Muscle layer of duodenum (tissue), 2 donors: ENCODE measurements around the gene ABCF1.

Experiments
- H3K27ac ChIP-seq: one replicate; pipeline ENCODE4 v1.7.0; 2013; ENCODE audit warnings: mild to moderate bottlenecking, low read length
- H3K27me3 ChIP-seq: one replicate; pipeline ENCODE4 v1.7.0; 2013; ENCODE audit warnings: low read depth, mild to moderate bottlenecking, control low read depth, low read length
- H3K36me3 ChIP-seq, 2 donors: one replicate each; pipeline ENCODE4 v1.7.0; 2013; ENCODE audit warnings: low read length in 2 of 2, control low read depth in 1 of 2, mild to moderate bottlenecking in 1 of 2; ENCODE audit not compliant: insufficient read depth in 2 of 2, control insufficient read depth in 1 of 2
- H3K4me1 ChIP-seq, 2 donors: one replicate each; pipeline ENCODE4 v1.7.0; 2013; ENCODE audit warnings: low read length in 2 of 2, mild to moderate bottlenecking in 2 of 2, control low read depth in 1 of 2, moderate library complexity in 1 of 2; ENCODE audit not compliant: insufficient read depth in 2 of 2, control insufficient read depth in 1 of 2
- H3K4me3 ChIP-seq, 2 donors: one replicate each; pipeline ENCODE4 v1.7.0; 2013; ENCODE audit warnings: low read length in 2 of 2, low read depth in 1 of 2, mild to moderate bottlenecking in 1 of 2
- H3K9me3 ChIP-seq, 2 donors: one replicate each; pipeline ENCODE4 v1.7.0; 2013; ENCODE audit warnings: low read length in 2 of 2, control low read depth in 1 of 2, mild to moderate bottlenecking in 1 of 2; ENCODE audit not compliant: control insufficient read depth in 1 of 2
- donor health status: healthy.

The ABCF1 gene

GRCh38 chr6:30544666-30545272 is 26.5 kb upstream of the ABCF1 start:
- no peaks in the 10 kb centered on the region for H3K9me3 ChIP-seq
- no peak overlapping the region for H3K4me3 ChIP-seq
- peaks cover 0 to 4% of the 10 kb centered on the region in 2 donors for H3K4me1 ChIP-seq
- peaks cover 19 to 37% of the 10 kb centered on the region in 2 donors for H3K36me3 ChIP-seq
- H3K27ac ChIP-seq: no peak overlapping the region
- no peaks in the 10 kb centered on the region for H3K27me3 ChIP-seq

DNA sequence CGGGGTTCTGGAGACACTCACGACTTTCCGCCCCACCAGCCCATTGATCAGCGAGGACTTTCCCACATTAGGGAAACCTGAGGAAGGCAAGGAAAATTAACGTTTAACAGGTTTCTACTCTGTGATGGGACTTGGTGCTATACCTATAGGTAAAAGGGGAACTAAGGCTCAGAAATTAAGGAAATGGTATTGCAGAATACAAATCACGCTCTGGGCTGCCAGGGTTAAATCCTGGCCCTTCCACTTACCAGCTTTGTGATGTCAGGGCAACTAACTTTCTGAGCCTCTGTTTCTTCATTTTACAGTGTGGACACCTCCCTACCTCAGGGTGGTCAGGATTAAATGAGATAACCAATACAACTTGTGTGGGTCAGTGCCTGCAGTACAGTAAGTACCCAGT is 23.8 kb upstream of the ABCF1 start:
- Histone ChIP-seq H3K27ac (no peak overlapping the region), H3K4me1 (peaks cover 0 to 4% of the 10 kb centered on the region in 2 donors), H3K4me3 (no peak overlapping the region), H3K27me3 (no peaks in the 10 kb centered on the region), H3K36me3 (peaks cover 32 to 61% of the 10 kb centered on the region in 2 donors), H3K9me3 (no peaks in the 10 kb centered on the region)

DNA sequence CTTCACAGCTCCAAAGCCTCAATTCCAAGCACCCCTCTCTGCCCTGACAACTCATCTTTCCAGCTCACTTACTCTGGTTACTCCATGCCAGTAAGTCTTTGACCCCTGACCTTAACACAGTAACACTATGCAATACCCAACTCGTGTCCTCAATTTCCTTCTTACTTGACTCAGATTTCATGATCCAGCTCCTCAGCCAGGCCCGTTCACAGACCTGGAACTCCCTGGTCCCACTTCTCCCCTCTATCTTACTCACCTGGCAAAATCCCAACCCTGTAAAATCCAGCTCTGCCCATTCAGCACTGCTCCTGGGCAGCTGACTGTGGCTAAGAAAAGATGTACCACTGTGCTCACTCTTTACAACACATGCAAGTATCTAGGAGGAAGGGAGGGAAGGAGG is 22.9 kb upstream of the ABCF1 start:
- Histone ChIP-seq H3K27me3 (no peaks in the 10 kb centered on the region), H3K9me3 (no peaks in the 10 kb centered on the region), H3K4me1 (peaks cover 0 to 4% of the 10 kb centered on the region in 2 donors), H3K36me3 (peaks cover 41 to 70% of the 10 kb centered on the region in 2 donors), H3K27ac (no peak overlapping the region), H3K4me3 (no peak overlapping the region)

DNA sequence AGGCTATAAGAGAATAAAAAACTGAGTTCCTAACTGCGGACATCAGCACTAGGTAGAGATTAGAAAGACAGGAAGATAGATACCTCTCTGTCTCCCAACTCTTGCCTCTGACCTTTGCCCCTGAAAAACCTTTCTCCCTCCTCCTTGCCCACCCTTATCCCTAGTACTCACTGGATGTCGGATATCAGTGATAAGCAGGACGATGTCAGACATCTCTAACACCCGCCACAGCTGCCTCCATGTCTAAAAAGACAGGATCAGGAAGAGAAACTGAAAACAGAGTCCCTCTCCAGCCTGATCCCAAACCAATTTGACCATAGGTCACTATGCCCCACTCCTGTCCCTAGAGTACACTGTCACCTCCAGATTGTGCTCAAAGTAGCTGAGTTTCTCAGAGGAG is 16.8 kb upstream of the ABCF1 start:
- H3K27ac ChIP-seq: no peak overlapping the region
- peaks cover 32 to 45% of the 10 kb centered on the region in 2 donors for H3K36me3 ChIP-seq
- peak overlapping the region; percentile 99 for H3K4me3 ChIP-seq
- H3K27me3 ChIP-seq: no peaks in the 10 kb centered on the region
- no peaks in the 10 kb centered on the region for H3K9me3 ChIP-seq
- peaks cover 7 to 14% of the 10 kb centered on the region in 2 donors for H3K4me1 ChIP-seq

DNA sequence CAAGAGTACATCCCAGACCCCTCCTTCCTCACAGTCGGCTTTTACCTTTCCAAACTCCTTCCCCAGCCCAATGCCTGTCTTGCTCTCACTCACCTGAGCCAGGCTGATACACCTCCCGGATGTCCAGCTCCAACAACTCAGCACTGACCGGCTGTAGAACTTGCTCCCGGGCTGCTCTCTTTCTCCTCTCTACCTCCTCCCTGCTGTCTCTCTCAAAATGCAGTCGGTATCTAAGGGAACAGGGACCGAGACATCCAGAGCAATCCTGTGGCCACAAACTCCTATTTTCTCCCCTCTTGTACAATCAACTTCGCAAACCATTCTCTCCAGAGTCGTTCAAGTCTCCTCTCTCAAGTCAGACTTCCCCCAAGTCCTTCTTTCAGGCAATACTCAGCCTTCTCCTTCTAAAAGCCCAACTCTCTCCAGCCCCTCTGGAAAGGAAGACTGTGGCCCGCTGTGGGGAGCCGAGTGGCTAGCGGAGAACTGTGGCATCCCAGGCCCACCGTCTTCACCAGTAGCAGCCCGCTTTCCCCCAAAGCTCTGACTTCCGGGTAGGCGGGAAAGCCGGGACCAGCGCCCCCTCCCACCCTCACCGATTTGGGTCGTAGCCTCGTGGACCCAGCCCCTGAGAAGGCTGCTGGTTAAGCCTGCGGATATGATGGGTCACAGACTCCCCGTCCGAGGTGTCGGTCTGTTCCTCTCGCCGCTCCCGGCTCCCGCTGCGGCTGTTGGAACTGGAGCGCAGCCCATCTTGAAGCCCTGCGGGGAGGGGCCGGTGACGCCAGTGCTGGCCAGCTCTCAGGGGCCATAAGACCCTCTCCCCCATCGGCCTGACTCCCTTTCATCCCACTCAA is 16.1 kb upstream of the ABCF1 start:
- Histone ChIP-seq H3K4me1 (peaks cover 7 to 14% of the 10 kb centered on the region in 2 donors), H3K27me3 (no peaks in the 10 kb centered on the region), H3K9me3 (no peaks in the 10 kb centered on the region), H3K4me3 (peak overlapping the region; percentile 99), H3K36me3 (peaks cover 30 to 40% of the 10 kb centered on the region in 2 donors), H3K27ac (peak overlapping the region; percentile 95)

DNA sequence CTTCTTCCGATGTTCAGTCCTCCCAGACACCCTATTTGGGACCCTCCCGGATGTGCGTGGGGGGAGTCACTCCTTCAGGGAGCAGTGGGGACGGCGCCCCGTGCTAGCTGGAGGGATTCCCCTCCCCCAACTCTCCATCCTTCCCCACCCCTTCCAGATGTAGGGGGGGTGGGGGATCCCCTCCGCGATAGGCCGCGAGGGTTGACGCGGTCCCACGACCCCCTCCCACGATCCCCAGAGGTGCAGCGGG is 15.5 kb upstream of the ABCF1 start:
- Histone ChIP-seq H3K27ac (peak overlapping the region; percentile 95), H3K9me3 (no peaks in the 10 kb centered on the region), H3K27me3 (no peaks in the 10 kb centered on the region), H3K4me1 (peaks cover 7 to 14% of the 10 kb centered on the region in 2 donors), H3K4me3 (peak overlapping the region; percentile 99), H3K36me3 (peaks cover 27 to 35% of the 10 kb centered on the region in 2 donors)

- peak within 1 kb of the TSS; percentile 95 for H3K27ac ChIP-seq
- peaks cover 7 to 14% of the 10 kb centered on the region in 2 donors for H3K4me1 ChIP-seq
- H3K27me3 ChIP-seq: no peaks in the 10 kb centered on the region
- peak within 1 kb of the TSS; percentile 99 for H3K4me3 ChIP-seq
- peaks cover 26 to 30% of the 10 kb centered on the region in 2 donors for H3K36me3 ChIP-seq
- no peaks in the 10 kb centered on the region for H3K9me3 ChIP-seq
Observed at GRCh38 chr6:30556066-30556905, 15.0 kb upstream of the ABCF1 start, which contains the start of gene GNL1. GNL1 (minus strand) TSS chr6:30556489; CDS start chr6:30556203, 286 bp downstream.

GRCh38 chr6:30556906-30557682 is 14.1 kb upstream of the ABCF1 start, which contains the start of gene PRR3:
PRR3 (plus strand) TSS chr6:30557295; CDS start chr6:30557345, 50 bp downstream.
- Histone ChIP-seq H3K4me1 (peaks cover 7 to 14% of the 10 kb centered on the region in 2 donors), H3K36me3 (peaks cover 28% of the 10 kb centered on the region in 2 donors), H3K27me3 (no peaks in the 10 kb centered on the region), H3K27ac (peak within 1 kb of the TSS; percentile 95), H3K4me3 (peak within 1 kb of the TSS; percentile 99), H3K9me3 (no peaks in the 10 kb centered on the region)

- Histone ChIP-seq H3K4me1 (peaks cover 7 to 14% of the 10 kb centered on the region in 2 donors), H3K27ac (peak overlapping the region; percentile 95), H3K27me3 (no peaks in the 10 kb centered on the region), H3K4me3 (peak overlapping the region; percentile 99), H3K36me3 (peaks cover 28% of the 10 kb centered on the region in 2 donors), H3K9me3 (no peaks in the 10 kb centered on the region)
Observed at GRCh38 chr6:30557683-30557981, 13.6 kb upstream of the ABCF1 start.

DNA sequence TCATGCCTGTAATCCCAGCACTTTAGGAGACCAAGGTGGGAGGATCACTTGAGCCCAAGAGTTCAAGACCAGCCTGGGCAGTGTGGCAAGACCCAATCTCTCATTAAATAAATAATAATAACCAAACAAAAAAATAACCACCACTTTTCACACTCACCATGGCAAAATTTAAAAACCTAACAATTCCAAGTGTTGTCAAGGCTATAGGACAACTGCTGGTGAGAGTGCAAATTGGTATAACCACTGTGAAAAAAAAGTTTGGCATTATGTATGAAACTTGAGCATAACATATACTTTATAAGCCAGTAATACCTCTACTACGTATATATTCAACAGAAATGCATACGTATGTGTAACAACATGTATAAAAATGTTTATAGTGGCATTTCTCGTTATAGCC is 10.3 kb upstream of the ABCF1 start:
- H3K27me3 ChIP-seq: no peaks in the 10 kb centered on the region
- no peak overlapping the region for H3K4me3 ChIP-seq
- no peak overlapping the region for H3K27ac ChIP-seq
- H3K9me3 ChIP-seq: no peaks in the 10 kb centered on the region
- peaks cover 18% of the 10 kb centered on the region in 2 donors for H3K36me3 ChIP-seq
- peaks cover 7 to 14% of the 10 kb centered on the region in 2 donors for H3K4me1 ChIP-seq
